Endometrial microvascular endothelial cells (primary cell): ENCODE measurements around the gene A3GALT2. TPM values are rescaled to one million over a fixed set of nuclear protein-coding genes. Genes with fewer than 3 reads are reported as not detected.
"Not testable (repeated sequence)": the region's sequence is repeated elsewhere in the genome, so short reads cannot be mapped to it uniquely, and the experiment has no call there.

Experiments used
- in situ Hi-C: cut with HindIII; loops from 2 replicates; pipeline ENCODE4 v1.10.0; 2017; ENCODE audit warnings: low sequenced_read_pairs, low pct_unique_long_range_greater_than_20kb; ENCODE audit errors: inconsistent ontology term
- total RNA-seq: library from RNA; depleted of rRNA; stranded (reverse); fragments of >200 nt; gene quantifications from one replicate; pipeline ENCODE4 v1.2.3, GENCODE V29; 2015; ENCODE audit errors: inconsistent ontology term

A3GALT2 gene
- total RNA-seq, 1 donor from 2014 or later = not detected

DNA sequence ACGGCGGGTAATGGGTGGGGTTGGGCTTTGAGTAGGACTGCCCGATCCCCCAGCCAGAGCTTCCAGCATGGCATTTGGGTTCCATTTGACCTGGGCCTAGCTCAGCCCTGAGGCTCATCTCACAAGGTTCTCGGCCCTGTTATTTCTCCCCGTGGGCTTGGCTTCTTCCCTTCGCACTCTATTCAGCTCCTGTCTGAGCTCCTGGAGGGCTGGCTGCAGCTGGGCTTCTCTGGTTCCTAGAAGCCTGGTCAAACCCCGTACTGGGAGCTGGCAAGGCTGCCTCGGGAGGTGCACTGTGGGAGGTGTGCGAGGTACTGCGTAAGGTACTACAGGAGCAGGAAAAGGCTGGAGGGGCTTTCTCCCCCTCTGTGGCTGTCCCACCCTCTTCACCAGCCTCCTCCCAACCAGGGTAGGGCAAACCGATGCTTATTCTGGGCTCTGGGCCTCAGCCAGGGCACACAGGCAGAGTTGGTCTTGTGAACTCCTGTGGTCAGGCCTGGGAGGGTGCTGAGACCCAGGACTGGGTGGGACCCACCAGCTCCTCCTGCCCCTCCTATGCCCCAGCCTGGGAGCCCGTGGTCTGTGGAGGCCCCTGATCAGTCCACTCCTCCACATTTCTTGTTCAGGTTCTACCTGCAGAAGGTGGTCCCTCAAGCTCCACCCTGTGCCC lies 814 bp downstream of the A3GALT2 start:
- in situ Hi-C loops = no loop called here

DNA sequence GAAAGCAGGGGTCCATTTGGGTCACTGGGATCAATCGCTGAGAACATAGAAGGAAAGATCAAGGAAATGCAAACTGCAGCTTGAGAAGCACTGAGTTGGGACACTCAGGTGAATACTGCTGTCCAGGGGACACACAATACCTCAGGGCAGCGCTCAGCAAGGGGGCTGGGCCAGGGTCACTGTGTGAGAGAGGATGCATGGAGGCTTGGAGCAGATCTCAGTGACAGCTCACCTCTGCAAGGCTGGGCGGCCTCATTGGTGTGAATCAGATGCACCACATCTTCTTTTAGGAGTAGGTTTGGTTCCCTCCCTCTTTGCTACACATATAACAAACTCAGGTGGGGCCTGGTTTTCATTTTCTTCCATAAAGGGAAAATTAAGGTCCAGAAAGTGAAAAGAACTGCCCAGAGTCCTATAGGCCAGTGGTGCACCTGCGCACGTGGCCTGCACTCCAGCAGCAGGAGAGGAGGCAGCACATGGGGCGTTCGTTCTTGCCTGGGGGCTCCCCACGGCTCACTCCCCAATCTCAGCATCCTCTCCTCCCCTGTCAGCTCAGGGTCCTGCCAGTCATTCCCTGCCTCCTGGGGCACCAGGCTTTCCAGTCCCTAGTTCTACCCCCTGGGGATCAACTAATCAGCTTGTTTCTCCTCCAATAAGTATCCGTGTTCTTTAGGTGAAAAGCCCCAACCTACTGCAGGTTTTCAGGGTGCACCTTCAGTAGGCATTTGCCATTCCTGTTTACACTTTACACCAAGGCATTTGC lies 1.5 kb downstream of the A3GALT2 start:
- in situ Hi-C loops = no loop called here

DNA sequence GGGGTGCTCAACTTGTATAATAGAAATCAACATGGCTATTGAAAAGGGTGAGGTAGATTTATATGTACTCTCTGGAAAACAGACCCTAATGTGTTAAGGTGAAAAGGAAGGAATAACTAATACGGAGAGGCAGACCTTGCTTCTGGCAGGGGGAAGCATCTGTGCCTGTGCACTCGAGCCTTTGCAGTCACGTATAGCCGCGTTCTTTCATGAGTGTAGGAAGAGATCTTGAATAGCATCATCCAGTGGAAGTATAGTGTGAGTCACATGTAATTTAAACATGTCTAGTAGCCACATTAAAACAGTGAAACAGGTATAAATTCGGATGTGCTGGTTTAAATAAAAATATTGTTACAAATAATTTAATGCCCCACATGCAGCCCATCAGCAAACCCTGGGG lies 3.0 kb downstream of the A3GALT2 start:
- in situ Hi-C loops = no loop called here

DNA sequence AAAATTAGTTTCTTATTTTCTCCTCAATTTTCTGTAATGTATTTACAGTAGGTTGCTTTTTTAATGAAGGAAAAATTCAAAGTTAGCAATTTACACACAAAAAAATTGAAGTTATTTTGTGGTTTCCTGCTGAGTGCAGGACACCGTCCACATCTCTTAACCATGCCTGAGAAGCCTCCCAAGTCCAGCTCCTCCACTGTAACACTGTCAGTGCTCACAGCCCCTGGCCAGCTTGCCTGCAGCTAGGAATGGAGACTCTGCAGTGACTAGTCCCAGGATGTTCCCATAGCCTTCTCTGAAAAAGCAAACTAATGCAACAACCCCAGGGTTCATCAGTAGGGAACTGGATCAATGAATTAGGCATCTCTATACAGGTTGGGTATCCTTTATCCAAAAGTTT lies 3.5 kb downstream of the A3GALT2 start:
- in situ Hi-C loops = no loop called here

DNA sequence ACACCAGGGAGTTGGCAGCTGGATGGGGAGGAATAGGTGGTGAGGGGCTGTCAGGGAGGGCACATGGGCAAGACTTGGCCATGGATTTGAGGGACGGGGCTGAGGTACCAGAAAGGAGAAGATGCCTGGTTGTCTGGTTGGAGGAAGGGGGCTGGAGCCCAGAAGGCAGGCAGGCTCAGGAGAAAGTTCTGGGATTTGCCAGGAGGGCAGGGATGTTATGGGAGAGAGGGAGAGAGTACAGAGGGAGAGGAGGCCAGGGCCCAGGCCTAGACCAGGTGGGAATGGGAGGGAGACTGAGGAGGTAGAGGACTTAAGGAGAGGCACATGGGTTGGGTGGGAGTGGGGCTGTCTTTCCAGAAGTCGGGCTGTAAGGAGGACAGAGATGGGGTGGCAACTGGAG lies 4.3 kb downstream of the A3GALT2 start:
- in situ Hi-C loops = no loop called here

DNA sequence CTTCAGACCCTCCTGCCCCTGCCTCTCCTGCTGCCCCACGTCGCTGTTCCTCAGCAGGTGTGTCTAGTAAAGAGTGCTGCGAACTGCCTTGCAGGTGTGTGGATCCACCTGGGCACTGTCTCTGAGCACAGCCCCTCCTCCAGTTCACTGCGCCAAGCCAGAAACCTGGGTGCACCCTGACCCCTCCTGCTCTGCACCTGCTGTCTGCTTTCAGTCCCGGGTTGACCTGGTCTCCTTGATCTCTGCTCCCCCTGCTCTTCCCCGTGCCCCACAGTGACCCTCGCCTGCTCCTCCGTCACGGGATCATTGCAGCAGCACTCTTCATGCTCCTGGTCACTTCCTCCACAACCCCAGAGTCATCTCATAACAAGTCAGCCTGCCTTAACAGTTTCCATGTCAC lies 6.5 kb downstream of the A3GALT2 start:
- in situ Hi-C loops = no loop called here

DNA sequence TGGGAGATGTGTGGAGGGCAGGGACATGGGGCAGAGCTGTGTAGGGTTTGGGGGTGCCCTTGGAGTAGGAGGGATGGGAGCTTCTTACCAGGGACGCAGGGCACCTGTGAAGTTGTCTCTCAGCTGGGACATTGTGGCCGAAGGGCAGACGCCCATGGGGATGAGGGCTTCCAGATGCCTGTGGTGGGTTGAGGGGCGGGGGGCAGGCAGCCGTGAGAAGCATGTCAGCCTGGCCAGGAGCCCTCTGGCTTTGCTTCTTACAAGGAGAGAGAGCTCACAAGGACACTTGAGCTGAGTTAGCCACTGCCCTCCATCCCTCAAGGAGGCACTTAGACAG lies 8.5 kb downstream of the A3GALT2 start:
- in situ Hi-C loops = no loop called here

DNA sequence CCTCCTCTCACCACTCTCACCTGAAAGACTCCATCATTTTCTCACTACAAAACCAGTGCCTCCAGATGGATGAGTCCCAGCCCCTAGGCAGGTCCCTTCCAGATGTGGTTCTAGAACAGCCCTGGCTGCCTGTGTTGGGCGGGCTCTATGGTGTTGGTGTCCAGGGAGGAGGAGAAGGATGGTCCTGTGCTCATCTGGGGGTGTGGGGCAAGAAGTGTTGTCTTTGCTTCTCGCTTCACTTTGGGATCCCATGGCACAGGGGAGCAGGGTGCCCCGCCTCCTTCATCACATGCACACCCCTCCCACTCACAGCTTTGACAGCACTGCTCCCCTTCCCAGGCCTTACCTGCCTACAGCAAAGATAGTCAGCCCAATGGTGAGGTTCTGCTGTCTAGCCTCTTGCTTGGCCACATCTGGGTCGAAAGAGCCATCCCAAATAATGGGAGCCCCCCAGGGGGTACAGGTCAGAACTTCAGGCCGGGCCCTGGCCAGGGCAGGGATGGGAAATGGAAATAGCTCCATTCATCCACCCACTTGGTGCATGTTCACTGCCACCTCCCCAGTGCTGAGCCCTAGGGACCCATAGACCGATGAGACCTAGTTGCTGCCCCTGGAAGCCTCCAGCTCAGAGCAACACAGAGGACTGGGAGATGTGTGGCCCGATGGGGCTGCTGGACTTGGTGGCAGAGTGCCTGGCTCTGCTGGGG lies 9.0 kb downstream of the A3GALT2 start:
- in situ Hi-C loops = no loop called here

DNA sequence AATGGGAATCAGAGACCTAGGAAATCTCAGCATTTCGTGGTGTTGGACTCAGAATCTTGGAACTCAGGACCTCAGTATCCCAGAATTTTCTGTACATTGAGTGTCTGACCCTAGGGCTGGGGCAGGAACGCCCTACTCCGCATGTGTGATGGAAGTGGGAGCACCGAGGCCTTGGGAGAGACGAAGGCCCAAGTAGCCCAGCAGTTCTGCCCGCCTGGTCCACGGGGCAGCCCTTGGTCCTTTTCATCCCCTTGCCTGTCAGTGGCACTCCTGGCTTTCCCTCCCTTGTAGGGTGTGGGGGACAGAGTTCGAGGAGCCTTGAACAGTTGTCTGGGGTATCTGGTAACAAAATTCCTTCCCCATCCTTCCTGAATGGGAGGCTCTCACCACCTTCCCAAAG lies 10.2 kb downstream of the A3GALT2 start:
- in situ Hi-C loops = no loop called here

DNA sequence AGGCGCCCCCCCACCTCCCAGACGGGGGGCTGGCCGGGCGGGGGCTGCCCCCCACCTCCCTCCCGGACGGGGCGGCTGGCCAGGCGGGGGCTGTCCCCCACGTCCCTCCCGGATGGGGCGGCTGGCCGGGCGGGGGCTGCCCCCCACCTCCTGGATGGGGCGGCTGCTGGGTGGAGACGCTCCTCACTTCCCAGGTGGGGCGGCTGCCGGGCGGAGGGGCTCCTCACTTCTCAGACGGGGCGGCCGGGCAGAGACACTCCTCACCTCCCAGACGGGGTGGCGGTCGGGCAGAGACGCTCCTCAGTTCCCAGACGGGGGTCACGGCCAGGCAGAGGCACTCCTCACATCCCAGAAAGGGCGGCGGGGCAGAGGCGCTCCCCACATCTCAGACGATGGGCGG lies 11.5 kb downstream of the A3GALT2 start:
- in situ Hi-C loops = not testable (repeated sequence)

DNA sequence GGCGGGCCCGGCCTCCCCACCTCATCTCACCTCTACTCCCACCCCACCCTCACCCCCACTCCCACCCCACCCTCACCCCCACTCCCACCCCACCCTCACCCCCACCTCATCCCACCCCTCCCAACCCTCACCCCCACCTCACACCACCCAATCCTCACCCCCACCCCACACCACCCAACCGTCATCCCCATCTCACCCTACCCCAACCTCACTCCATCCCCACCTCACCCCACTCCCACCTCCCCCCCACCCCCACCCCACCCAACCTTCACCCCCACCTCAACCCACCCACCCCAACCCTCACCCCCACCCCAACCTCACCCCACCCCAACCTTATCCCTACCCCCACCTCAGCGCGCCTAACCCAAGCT lies 13.4 kb downstream of the A3GALT2 start:
- in situ Hi-C loops = no loop called here

DNA sequence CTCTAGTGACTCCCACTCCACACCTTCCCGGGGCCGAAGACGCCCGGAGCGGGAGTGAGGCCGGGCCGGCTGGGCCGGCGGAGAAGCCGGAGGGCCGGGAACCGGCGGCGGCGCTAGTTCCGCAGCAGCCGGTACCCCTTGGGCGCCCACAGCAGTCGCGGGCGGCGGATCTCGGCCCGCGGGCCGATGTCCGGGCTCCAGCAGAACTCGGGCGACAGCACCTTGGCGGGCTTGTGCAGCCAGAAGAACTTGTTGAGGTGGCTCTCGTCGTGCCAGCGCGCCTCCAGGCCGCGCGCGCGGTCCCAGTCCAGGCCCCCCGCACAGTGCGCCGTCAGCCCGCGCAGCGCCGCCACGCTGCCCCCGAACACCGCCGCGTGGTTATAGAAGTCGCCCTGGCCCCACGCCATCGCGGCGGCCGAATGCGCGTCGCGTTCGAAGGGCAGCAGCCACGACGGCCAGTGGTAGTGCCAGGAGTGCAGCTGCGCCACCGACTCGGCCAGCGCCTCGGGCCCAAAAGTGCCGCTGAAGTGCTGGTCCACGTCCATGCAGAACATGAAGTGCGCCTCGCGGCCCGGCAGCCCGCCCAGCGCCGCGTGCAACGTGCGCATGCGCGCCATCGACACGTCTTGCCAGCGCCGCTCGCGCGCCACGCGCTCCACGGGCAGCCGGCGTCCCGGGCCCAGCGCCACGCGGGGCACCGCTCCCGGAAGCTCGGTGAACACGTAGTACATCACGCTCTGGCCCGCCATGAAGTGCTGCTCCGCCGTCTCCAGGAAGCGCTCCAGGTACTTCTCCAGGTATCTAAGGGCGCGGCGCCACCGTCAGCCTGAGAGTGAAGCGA lies 14.0 kb downstream of the A3GALT2 start:
- in situ Hi-C loops = no loop called here

DNA sequence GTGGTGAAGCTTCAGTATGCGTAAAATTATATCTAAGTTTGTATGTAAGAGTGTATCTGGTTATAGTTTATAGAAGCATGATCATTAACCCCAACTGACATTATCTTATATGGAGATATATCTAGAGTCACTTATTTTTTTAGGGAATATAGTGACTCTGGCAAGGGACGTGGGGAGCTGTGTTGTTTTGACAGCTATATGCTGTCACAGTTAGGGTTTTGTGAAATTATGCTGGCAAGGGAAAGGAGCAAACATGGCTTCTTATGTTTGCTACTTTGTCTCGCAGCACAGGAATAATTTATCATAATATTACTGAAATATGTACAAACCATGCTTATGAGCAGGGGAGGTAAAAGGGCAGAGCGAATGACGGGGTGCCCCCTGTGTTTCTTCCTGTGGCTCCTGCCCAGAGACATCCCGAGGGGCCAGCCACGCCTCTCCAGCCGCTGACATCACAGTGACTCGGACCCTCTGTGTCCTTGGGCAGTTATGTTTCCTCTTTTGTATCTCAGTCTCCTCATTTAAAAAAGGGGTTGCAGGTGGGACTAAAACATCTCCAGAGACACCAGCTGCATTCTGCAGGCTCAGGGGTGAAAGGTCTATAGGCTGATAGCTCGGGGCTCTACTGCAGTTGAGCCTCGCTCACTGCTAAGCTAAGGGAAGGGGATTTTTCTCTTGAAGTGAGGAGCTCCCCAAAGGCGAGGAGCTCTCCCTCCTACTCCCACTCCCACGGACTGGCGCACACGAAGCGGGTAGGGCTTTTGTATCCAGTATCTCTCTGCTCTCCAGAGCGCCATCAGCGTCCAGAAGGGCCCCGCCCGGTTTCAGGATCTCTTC lies 14.9 kb downstream of the A3GALT2 start:
- in situ Hi-C loops = no loop called here

DNA sequence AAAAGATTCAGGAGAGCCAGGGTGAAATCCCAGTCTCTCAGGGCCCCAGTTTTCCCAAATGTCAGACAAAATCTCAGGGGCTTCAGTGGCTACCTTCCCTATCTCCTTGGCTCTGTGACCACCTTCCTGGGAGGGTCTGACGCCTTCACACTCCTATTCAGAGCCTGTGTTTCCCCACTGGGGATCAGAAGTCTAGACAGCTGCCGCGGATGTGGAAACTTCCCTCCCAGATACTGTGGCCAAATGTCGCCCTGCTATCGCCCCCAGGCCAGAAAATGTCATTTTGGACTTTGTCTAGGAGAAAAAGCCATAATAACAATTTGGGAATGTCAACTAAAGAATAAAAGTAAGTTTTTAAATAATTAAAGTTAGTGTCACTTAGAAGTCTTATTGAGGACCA lies 15.9 kb downstream of the A3GALT2 start:
- in situ Hi-C loops = no loop called here

DNA sequence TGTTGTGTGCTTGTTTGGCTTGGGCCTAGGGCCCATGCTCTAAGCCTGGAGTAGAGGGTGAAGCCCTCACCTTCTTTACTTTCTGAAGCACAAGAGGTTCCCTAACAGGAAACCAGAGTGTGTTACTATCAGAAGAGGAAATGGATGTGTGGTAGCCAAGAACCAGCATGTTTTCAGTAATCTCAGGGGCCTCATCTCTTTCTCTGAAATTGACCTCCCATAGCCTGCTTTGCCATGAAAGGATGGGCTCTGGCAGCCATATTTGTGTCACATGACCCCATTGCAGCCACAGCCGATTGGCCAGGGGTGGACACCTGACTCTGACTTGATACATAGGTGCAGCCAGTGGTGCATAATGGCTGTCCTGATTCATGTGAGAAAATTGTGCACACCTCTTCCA lies 18.6 kb downstream of the A3GALT2 start:
- in situ Hi-C loops = no loop called here

DNA sequence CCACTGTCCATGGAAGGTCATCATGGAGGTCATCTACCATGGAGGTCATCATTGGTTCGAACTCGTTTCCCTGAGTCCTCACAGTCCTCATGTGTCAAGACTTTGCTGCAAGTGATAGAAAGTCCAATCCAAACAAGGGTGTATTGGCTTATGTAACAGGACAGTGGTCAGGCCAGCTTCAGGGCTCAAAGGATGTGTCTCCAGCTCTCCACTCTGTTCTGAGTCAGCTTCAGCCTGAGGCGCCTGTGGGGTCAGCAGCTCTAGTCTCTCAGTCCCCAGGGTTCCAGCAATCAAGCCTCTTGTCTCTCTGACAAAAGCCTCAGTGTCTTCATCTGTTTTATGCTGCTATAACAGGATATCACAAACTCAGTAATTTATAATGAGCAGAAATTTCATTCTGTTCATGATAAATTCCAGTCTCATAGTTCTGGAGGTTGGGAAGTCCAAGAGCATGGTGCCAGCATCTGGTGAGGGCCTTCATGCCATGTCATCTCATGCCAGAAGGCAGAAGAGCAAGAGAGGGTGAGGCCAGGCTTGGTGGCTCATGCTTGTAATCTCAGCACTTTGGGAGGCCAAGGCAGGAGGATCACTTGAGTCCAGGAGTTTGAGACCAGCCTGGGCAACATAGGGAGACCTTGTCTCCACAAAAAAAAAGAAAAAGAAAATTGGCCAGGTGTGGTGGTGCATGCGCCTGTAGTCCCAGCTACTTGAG lies 19.5 kb downstream of the A3GALT2 start:
- in situ Hi-C loops = no loop called here

DNA sequence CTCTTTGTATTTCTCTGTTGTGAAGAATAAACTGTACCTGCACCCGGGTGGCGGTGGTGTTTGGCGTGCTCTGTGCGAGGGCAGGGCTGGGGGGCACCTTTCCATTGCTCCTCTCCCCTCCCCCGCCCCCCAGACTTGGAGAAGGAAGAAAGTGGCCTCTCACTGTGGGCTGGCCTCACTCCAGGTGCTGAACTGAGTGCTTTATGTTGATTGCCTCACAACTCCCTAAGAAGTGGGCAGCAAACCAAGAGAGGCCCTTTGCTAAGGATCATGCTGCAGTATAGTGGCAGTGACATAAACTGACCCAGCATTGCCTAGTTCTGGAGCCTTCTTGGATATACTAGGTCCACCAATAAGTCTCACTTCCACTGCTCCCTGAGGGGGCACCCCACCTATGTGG lies 20.2 kb downstream of the A3GALT2 start:
- in situ Hi-C loops = no loop called here
